ENCODE measurements around the gene NFKBIE.
"Not testable (repeated sequence)": the region's sequence is repeated elsewhere in the genome, so short reads cannot be mapped to it uniquely, and the experiment has no call there.

The NFKBIE gene

DNA sequence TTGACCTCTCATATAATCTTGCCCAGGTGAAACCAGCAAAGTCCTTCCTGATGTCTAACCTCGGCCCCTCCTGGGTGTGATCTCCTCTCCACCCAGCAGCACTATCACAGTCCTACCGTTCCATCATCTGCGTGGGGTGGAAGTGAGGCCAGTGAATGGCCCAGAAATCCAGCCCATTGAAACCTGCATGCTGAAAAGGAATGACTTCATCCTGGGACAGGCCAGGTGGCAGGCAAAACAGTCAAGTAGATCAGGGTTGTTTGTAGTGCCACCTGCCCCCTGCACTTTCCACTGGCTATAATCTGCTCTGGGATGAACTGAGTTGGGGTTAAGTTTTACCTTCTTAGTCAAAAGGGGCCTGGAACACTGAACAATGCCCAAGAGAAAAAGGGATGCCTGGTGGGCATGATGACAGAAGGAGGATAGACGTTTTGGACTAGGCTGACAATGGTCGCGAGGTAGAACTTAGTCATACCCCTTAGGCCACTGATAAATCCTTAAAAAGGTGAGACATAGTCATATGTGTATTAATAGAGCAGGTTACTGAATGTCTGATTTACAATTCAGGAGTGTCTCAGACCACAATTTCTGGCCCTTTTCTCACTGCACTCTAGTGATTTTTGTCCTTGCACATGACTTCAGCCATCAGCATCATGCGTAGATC, 26.5 kb downstream of the NFKBIE start:
- DNase-seq, result no peak

DNA sequence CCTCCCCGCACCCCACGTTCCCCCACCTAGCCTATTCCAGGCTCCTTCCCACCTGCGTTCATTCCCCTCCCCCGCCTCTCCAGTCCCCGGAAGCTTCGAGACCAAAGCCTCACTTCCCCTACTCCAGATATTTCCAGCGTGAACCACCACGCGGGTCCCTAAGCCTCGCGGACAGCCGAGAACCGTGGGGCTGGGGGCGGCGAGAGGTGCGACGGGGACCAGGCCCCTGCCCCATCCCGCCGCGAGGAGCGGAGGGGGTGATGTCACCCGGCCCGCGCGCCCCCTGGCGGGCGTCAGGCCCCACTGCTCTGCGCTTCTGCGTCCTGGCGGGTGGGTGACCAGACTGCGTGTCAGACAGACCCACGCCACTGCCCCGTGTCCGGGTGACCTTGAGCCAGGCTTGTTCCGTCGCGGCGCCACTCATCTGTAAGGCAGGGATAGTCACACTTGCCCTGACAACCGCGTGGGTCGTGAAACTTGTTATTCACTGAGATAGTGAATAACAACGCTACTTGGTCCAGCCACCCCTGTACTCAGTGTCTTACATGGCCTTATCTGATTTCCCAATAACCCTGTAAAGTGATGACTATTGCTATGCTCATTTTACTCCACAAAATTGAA, 27.4 kb downstream of the NFKBIE start:
- DNase-seq, result no peak

DNA sequence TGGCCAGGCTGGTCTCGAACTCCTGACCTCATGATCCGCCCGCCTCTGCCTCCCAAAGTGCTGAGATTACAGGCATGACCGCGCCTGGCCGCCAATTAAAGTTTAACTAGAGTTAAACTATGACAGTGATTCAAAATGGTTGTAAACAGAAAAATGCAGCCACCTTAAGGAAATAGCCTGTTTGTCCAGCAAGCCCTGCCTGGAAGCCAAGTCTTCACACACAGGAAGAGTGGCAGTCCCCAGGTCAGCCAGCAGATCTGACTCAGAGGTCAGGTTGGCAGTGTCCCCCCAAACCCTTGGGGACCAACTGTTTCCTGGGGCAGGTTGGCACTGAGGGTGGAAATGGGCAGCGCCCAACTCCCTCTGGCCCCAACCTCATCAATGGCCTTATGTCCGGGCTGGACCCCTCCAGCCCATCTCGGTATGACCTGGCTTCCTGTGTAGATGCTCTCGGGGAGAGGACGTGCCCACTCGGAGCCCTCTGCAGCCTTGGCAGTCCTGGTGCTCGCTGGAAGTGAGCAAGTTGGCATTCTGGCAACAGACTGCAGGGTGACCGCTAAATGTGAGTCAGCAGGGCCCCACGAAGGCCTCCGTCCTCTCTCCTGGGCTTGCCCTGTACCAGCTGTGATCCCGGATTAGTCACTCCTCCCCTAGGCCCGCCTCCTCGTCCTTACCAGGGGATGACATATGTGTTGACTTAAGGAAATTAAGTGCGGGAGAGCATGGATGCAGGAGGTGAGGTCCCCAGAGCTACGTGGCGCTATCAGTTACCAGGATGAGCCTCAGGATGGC, 28.1 kb downstream of the NFKBIE start:
- DNase-seq, result peak; percentile 46

DNA sequence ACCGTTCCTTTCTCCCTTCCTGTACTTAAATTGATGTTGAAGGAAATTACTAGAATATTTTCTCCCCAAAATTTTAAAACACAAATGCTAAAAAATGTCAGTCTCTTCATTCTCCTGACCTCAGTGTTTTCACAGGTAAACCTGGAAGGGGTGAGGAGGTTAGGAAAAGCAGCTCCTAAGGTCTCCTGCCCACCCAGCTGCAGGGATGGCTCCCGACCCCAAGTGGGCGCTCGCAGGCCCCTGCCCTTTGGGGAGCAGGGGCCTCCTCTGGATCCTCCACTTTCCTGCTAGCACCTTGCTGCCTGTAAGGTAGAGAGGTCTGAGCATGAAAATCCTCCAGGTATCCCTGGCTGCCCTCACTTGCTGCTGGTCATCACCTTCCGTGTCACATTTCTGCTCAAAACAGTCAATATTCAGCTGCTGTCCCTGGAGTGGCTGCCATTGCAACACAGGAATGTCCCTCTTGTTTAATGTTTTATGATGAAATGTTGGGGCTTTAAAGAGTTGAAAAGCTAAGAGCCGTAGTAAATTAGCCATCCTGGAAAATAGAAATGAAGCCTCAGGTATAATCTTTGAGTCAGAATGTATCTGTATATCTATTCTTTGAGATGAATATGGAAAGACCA, 29.3 kb downstream of the NFKBIE start:
- no peak for DNase-seq

DNA sequence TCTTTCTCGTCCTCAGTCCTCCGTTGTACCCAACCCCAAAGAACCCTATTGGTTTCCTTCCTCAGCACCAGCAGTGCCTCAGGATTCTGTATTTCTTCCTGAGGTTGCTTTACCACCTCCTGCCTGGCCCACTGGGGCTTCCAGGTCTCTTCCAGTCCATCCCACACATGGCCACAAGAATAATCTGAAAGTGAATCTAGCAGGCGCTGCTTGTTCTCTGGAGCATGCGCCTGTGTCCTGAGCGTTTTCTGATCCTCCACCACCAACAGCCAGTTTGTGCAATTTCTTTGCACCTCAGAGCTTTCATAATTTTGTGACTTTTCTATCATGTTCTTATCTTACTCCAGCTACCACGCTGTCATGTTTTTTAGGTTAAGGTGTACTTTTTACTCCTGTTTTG, 30.1 kb downstream of the NFKBIE start:
- no peak for DNase-seq

DNA sequence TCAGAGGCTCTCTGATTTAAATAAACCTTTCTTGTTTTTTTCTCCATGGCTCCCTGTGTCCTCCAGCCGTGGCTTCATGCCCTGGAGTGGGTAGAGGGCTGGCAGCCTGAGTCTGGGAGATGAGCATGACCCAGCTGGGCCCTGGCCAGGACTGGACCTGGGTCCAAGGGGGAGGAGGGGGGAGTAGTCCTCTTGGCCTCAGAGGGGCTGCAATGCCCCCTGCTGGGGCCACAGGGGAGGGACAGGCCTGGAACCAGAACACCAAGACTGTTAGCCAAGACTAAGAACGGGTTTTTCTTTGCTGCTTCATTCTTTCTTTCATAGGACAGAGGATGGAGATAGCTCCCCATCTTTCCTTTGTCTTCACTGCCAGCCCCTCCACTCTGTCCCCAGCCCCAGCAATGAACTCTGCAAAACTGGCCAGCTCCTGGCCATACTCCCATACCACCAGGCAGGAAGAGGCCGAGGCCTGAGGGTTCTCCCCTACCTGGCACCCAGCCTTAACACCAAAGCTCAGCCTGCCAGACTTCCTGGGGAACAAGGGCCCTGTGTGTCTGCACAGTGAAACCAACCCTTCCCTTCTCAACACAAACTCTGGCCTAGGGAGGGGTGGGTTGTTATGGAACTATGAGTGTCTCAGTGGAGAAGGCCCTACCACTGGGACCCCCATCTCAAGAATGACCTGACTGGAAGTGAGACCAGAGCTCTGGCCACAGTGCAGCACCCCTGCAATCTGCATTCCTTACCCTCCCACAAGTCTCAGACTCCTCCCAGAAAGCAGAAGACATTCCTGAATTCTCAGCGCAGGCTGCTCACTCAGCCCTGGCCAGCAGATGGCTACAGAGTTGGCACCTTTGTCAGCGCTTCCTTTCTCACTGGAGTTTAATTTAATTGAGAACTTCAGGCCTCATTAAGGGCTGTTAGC, 31.0 kb downstream of the NFKBIE start:
- no peak for DNase-seq

DNA sequence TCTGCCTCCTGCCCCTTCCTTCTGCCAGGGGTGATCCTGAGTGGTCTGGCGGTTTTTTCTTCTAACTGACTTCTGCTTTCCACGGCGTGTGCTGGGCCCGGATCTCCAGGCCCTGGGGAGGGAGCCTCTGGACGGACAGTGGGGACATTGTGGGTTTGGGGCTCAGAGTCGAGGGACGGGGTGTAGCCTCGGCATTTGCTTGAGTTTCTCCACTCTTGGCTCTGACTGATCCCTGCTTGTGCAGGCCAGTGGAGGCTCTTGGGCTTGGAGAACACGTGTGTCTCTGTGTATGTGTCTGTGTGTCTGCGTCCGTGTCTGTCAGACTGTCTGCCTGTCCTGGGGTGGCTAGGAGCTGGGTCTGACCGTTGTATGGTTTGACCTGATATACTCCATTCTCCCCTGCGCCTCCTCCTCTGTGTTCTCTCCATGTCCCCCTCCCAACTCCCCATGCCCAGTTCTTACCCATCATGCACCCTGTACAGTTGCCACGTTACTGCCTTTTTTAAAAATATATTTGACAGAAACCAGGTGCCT, 31.7 kb downstream of the NFKBIE start:
- DNase-seq, result no peak

DNA sequence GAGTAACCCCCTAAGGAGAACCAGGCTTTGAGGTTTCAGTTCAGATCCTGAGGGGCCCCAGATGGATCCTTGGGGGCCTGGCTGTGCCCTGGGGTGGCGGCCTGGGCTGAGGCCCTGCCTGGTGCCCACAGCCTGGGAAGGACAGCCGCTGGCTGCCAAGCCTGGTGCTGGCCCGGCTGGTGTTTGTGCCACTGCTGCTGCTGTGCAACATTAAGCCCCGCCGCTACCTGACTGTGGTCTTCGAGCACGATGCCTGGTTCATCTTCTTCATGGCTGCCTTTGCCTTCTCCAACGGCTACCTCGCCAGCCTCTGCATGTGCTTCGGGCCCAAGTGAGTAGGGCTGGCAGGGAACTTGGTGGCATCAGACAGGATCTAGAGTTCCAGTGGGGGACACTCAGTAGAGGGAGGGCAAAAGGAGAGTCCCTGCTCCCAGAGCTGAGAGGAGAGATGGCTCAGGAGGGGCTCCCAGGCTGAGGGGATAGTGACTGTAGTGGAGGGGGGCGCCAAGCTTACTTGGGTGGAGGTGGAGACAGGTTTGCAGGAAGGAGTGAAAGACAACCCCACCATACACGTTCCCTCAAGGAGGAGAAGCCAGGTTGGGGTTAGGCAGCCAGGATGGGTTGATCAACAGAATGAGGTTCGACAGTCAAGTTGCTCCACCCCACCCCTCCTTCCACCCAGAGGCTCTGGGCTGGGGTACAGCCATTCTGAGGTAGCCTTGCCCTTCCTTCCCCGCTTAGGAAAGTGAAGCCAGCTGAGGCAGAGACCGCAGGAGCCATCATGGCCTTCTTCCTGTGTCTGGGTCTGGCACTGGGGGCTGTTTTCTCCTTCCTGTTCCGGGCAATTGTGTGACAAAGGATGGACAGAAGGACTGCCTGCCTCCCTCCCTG, 32.4 kb downstream of the NFKBIE start:
- DNase-seq, result no peak

DNA sequence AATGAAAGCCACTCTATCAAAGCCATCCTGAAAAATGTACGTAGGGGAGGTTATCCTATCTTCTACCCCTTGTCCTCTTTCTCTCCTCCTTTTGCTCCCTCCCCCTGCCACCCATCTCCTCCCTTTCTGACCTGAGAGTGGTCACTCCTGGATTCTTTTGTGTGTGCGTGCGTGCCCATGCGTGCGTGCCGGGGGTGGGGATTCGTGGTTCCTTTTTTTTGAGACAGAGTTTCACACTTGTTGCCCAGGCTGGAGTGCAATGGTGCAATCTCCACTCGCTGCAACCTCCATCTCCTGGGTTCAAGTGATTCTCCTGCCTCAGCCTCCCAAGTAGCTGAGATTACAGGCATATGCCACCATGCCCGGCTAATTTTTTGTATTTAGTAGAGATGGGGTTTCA, 33.9 kb downstream of the NFKBIE start:
- not testable (repeated sequence) for DNase-seq

DNA sequence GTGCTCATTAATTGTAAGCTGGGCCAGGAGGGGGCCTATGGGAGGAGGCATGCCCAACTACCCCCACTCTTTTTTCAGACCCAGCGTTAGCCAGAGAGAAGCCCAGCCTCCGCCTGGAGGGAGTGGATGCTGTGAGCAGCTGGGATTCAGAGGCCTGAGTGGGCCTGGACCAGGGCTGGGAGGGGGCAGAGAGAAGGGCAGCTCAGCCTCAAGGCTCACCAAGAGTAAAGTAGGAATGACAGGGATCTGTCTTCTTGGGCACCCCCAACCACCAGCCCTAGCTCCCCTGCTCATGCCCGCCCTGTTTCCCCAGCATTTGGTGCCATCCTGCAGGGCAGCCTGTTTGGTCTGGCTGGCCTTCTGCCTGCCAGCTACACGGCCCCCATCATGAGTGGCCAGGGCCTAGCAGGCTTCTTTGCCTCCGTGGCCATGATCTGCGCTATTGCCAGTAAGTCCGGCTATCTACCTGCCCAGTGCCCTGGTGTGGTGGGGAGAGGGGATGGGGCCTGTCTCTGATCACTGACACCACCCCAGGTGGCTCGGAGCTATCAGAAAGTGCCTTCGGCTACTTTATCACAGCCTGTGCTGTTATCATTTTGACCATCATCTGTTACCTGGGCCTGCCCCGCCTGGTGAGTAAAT, 35.2 kb downstream of the NFKBIE start:
- DNase-seq, result no peak

DNA sequence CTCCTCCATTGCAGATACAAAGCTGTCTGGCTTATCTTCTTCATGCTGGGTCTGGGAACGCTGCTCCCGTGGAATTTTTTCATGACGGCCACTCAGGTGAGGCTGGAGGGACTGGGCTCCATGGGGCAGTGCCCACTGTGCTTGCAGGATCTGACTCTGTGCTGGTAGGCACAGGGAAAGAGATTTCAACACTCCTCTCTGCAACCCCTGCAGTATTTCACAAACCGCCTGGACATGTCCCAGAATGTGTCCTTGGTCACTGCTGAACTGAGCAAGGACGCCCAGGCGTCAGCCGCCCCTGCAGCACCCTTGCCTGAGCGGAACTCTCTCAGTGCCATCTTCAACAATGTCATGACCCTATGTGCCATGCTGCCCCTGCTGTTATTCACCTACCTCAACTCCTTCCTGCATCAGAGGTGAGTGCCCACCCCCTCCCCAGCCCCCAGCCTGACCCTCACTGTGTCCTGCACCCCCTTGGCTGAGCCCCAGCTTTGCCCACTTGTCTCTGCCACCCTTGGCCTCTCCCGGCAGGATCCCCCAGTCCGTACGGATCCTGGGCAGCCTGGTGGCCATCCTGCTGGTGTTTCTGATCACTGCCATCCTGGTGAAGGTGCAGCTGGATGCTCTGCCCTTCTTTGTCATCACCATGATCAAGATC, 35.8 kb downstream of the NFKBIE start:
- no peak for DNase-seq

DNA sequence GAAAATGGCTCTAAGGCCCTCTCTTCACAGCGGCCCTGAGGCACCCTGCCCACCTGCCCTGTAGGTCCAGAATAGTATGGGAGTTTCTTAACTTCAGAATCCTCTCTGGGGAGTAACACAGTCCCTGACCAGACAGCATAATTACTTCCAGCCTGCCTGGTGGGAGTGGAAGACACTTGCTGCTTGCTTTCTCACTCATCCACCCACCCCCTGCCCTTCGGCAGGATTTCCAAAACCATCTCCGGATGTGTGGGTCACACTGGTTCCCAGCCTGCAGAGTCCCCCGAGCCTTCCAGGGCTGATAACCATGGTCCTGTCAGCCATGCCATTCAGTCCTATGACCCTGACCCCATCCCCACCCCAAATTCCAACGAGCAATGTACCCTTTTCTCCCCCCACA, 36.5 kb downstream of the NFKBIE start:
- no peak for DNase-seq

DNA sequence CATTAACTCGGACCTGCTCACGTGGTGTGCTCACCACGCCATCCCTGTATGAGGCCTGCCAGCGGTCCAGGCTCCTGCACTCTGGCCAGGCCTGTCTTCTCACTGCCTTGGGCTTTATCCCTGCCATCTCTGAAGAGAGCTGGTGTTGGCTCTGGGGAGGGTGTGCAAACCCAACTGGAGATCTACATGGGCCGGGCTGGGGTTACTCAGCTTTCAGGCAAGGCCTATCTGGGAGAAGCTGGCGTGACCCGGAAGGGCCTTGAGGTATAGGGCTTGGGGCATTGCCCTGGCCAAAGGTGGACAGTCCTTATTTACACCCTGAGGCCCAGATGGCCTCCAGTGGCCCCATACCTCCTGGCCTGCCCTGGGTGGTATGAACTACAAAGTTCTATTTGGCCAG, 36.9 kb downstream of the NFKBIE start:
- no peak for DNase-seq

DNA sequence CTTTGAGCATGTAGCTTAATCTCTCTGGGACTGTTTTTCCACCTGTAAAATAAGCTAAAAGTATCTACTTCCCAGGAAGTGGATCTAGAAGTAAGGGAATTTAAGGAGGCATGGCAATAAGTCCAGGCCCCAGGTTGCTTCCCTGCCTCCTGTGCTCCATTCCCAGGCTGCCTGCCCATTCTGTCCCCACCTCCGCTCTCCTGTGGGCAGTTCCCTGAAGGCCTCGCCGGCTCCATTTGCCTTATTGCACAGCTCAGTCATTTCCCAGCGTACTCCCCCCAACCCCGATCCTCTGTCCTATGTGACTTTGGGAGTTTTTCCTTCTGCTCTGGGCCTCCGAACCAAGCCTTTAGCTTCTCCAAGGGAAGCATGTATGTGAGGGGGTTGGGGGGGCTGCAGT, 37.3 kb downstream of the NFKBIE start:
- no peak for DNase-seq

DNA sequence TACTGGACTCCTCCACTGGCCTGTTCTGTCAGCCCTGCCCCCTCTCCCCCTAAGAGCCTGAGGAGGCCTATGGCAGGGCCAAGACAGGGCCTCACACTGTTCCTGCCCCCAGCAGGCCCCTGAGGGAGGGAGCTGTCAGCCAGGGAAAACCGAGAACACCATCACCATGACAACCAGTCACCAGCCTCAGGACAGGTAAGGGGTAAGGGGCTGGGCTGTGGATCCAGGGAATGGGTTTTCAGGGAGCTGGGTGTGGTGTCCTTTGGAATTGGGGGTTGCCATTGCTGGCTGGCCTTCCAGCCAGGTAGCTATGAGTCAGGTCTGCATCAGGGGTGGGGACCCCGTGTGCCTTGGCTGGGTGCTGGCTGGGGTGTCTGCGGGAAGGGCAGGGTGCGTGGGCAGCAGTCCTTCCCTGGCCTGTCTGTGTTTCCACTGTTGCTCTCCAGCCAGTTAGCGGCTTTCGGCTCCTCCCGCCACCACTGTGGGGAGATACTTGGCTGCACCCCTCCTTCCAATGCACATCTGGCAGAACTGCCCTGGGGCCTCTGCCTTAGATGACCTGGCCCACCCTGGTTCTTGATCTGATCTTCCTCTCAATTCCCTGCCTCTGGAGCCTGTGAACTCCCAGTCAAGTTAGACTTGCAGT, 38.1 kb downstream of the NFKBIE start:
- DNase-seq, result no peak

DNA sequence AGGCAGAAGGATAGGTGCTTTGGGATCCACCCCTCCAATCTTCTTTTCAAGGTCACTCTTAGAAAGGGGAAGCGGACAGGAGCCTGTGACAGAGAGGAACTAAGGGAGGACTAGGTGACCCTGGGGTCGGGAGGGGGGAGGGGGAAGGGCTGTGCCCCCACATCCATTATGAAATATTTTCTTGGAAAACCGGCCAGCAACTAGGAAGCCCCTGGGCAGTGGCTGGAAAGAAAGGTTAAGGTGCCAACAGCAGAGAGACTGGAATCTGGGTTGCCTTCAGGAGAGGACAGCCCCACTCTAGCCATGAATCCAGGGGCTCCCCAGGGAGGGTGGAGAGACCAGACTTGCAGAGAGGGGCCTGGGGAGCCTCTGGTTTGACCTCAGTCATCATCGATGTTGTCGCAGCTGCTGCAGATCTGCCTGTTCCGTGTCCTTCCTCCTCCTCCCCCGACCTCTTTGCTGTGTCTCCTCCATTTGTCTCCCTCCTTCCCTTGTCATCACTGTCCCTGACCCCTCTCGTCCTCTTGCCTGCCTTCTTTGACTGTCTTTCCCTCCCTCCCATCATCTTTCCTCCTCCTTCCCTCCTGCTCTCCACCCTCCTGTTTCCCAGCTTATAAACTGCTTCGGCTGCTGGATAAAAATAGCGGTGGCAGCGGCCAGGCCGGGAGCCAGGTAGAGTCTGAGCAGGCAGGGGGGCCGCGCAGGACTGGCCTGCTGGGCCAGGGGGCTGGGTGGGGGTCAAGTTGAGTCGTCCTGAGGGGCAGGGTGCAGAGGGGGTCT, 38.8 kb downstream of the NFKBIE start:
- DNase-seq, result no peak

DNA sequence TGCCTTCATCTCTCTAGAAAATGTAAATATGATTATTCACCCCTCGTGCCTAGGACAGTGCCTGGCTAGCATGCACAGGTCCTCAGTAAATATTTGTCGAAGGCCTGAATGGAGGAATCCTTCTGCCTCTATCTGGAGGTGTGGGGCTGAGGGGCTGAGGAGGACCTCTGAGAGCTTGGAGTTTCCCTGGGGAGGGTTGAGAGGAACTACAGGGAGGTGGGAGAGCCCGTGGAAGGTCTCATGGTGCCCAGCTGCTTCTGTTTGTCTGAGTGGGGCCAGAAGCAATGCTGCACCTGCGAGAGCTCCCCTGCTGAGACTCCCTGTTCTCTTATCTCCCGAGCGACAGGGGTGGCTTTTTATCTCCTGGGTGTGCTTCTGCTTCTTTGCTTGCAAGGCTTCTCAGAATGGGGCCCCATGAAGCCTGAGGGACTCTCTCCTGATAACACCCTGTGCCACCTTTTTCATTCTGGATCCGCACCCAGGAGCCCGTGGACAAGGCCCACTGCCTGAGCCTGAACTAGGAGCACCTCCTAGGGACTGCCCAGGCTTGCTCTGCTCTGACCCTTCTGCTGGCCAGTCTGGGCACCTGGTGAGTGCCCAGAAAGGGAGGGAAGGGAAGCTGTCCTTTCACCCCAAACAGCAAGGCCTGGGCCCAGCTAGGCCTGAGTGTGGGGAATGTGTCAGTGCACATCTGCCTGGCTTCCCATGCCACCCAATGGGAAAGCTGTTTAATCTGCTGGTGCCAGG, 39.6 kb downstream of the NFKBIE start:
- DNase-seq, result no peak

DNA sequence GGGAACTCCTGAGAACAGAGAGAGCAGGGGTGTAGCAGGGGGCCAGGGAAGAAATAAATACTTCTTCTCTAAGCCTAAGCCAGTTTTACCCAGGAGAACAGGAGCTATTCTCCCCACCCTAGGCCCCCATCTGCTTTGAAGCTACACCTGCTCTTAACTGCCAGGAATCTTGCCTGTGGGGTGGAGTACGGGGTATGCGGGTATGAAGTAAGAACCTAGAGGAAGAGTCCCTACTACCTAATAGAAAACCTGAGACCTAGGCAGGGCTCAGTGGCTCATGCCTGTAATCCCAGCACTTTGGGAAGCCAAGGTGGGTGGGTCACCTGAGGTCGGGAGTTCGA, 40.4 kb downstream of the NFKBIE start:
- no peak for DNase-seq
